ENCODE data around the gene KCNIP3.

Gene KCNIP3

GRCh38 chr2:95310651-95311050 is 13.5 kb downstream of the KCNIP3 start:
- TF ChIP-seq POLR2AphosphoS5 (IDR thresholded peaks at IDR 0.05; ENCODE audit: borderline replicate concordance, low read depth, low read length) (no peak), FOXP2 (optimal IDR thresholded peaks at IDR 0.05; ENCODE audit: control extremely low read depth, extremely low read length, insufficient read depth) (no peak), EZH2 (IDR thresholded peaks at IDR 0.05) (no peak)
- Histone ChIP-seq H3K9ac (ENCODE audit: insufficient read length) (no peak overlapping the region), H3K4me3 (no peak overlapping the region), H3K9me3 (ENCODE audit: low read depth, low read length) (no peaks in the 10 kb centered on the region), H3K36me3 (ENCODE audit: insufficient read depth, low read length) (no peaks in the 10 kb centered on the region), H3K27ac (no peak overlapping the region)
- no peak for DNase-seq (ENCODE audit: low read depth, low spot score)

- no peak overlapping the region for H3K4me3 ChIP-seq
- no peaks in the 10 kb centered on the region for H3K9me3 ChIP-seq (ENCODE audit: low read depth, low read length)
- no peak overlapping the region for H3K27ac ChIP-seq
- H3K9ac ChIP-seq (ENCODE audit: insufficient read length): no peak overlapping the region
- no peak for DNase-seq (ENCODE audit: low read depth, low spot score)
- no peak for TF ChIP-seq POLR2AphosphoS5 (IDR thresholded peaks at IDR 0.05; ENCODE audit: borderline replicate concordance, low read depth, low read length)
- TF ChIP-seq FOXP2 (optimal IDR thresholded peaks at IDR 0.05; ENCODE audit: control extremely low read depth, extremely low read length, insufficient read depth): no peak
- no peak for TF ChIP-seq EZH2 (IDR thresholded peaks at IDR 0.05)
- no peaks in the 10 kb centered on the region for H3K36me3 ChIP-seq (ENCODE audit: insufficient read depth, low read length)
These were observed 14.8 kb downstream of the KCNIP3 start for GRCh38 chr2:95311815-95312542.

- H3K27ac ChIP-seq: no peak overlapping the region
- TF ChIP-seq POLR2AphosphoS5 (IDR thresholded peaks at IDR 0.05; ENCODE audit: borderline replicate concordance, low read depth, low read length): no peak
- TF ChIP-seq FOXP2 (optimal IDR thresholded peaks at IDR 0.05; ENCODE audit: control extremely low read depth, extremely low read length, insufficient read depth): no peak
- no peak for TF ChIP-seq EZH2 (IDR thresholded peaks at IDR 0.05)
- DNase-seq (ENCODE audit: low read depth, low spot score): no peak
- H3K36me3 ChIP-seq (ENCODE audit: insufficient read depth, low read length): no peaks in the 10 kb centered on the region
- H3K4me3 ChIP-seq: no peak overlapping the region
- H3K9ac ChIP-seq (ENCODE audit: insufficient read length): no peak overlapping the region
- no peaks in the 10 kb centered on the region for H3K9me3 ChIP-seq (ENCODE audit: low read depth, low read length)
These were observed 15.5 kb downstream of the KCNIP3 start for GRCh38 chr2:95312543-95313201.

- TF ChIP-seq EZH2 (IDR thresholded peaks at IDR 0.05): no peak
- TF ChIP-seq FOXP2 (optimal IDR thresholded peaks at IDR 0.05; ENCODE audit: control extremely low read depth, extremely low read length, insufficient read depth): no peak
- TF ChIP-seq POLR2AphosphoS5 (IDR thresholded peaks at IDR 0.05; ENCODE audit: borderline replicate concordance, low read depth, low read length): no peak
- no peak for DNase-seq (ENCODE audit: low read depth, low spot score)
- H3K4me3 ChIP-seq: no peak overlapping the region
These were observed 16.4 kb downstream of the KCNIP3 start for GRCh38 chr2:95313296-95314131.

GRCh38 chr2:95314598-95314963 is 17.4 kb downstream of the KCNIP3 start:
- Histone ChIP-seq H3K27ac (no peak overlapping the region), H3K36me3 (ENCODE audit: insufficient read depth, low read length) (no peaks in the 10 kb centered on the region), H3K4me3 (no peak overlapping the region), H3K9me3 (ENCODE audit: low read depth, low read length) (no peaks in the 10 kb centered on the region), H3K9ac (ENCODE audit: insufficient read length) (no peak overlapping the region)
- TF ChIP-seq EZH2 (IDR thresholded peaks at IDR 0.05) (no peak), FOXP2 (optimal IDR thresholded peaks at IDR 0.05; ENCODE audit: control extremely low read depth, extremely low read length, insufficient read depth) (no peak), POLR2AphosphoS5 (IDR thresholded peaks at IDR 0.05; ENCODE audit: borderline replicate concordance, low read depth, low read length) (no peak)
- DNase-seq (ENCODE audit: low read depth, low spot score): no peak

More at GRCh38 chr2:95313296-95314131, 16.4 kb downstream of the KCNIP3 start:
- no peaks in the 10 kb centered on the region for H3K9me3 ChIP-seq (ENCODE audit: low read depth, low read length)
- no peak overlapping the region for H3K27ac ChIP-seq
- H3K9ac ChIP-seq (ENCODE audit: insufficient read length): no peak overlapping the region
- no peaks in the 10 kb centered on the region for H3K36me3 ChIP-seq (ENCODE audit: insufficient read depth, low read length)

- no peak for TF ChIP-seq FOXP2 (optimal IDR thresholded peaks at IDR 0.05; ENCODE audit: control extremely low read depth, extremely low read length, insufficient read depth)
- no peak for TF ChIP-seq POLR2AphosphoS5 (IDR thresholded peaks at IDR 0.05; ENCODE audit: borderline replicate concordance, low read depth, low read length)
- no peak for TF ChIP-seq EZH2 (IDR thresholded peaks at IDR 0.05)
- H3K9ac ChIP-seq (ENCODE audit: insufficient read length): no peak overlapping the region
- no peaks in the 10 kb centered on the region for H3K9me3 ChIP-seq (ENCODE audit: low read depth, low read length)
- H3K27ac ChIP-seq: no peak overlapping the region
- H3K4me3 ChIP-seq: no peak overlapping the region
- no peaks in the 10 kb centered on the region for H3K36me3 ChIP-seq (ENCODE audit: insufficient read depth, low read length)
- DNase-seq (ENCODE audit: low read depth, low spot score): no peak
These were observed 17.9 kb downstream of the KCNIP3 start for GRCh38 chr2:95314964-95315611.

- Histone ChIP-seq H3K27ac (no peak overlapping the region), H3K9me3 (ENCODE audit: low read depth, low read length) (no peaks in the 10 kb centered on the region), H3K9ac (ENCODE audit: insufficient read length) (no peak overlapping the region), H3K36me3 (ENCODE audit: insufficient read depth, low read length) (no peaks in the 10 kb centered on the region), H3K4me3 (no peak overlapping the region)
- TF ChIP-seq POLR2AphosphoS5 (IDR thresholded peaks at IDR 0.05; ENCODE audit: borderline replicate concordance, low read depth, low read length): no peak
- no peak for DNase-seq (ENCODE audit: low read depth, low spot score)
These were observed 18.8 kb downstream of the KCNIP3 start for GRCh38 chr2:95315801-95316411.
